Fibroblast of lung (primary cell): ENCODE results near the gene DPP10.

Experiments
- CTCF ChIP-seq, 2 donors: IDR thresholded peaks in 1 of 2; conservative IDR thresholded peaks in 1 of 2; 1 replicate in 1 of 2; 2 replicates in 1 of 2; pipeline ENCODE4 v1.5.1; 2011 to 2012; ENCODE audit warnings: low read length in 2 of 2, control low read depth in 1 of 2, inconsistent platforms in 1 of 2, low read depth in 1 of 2, mild to moderate bottlenecking in 1 of 2
- EZH2 ChIP-seq: IDR thresholded peaks from 2 replicates; pipeline ENCODE4 v1.5.1; 2012; ENCODE audit warnings: low read length, control low read depth, mild to moderate bottlenecking; ENCODE audit errors: missing control alignments

DNA sequence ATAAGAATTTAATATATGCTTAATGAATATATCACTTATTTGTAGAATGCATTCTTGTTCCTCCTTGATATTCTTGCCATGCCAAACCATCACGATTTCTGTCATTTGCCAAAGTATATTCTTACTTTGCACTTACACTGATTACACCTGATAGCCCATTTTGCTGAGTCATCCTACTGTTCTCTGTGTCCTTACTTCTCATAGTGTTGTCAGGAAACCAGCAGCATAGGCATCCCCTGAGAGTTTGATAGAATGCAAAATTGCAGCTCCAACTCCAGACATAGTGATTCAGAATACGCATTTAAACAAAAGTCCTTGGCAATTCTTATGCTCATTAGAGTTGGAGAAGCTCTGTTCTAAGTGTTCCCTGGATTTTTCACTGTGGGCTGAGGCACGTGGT, 687.1 kb downstream of the DPP10 start:
- TF ChIP-seq CTCF (conservative IDR thresholded peaks at IDR 0.05 in 1 of 2, IDR thresholded peaks at IDR 0.05 in 1 of 2; ENCODE audit: low read depth in 1 of 2, low read length in 2 of 2): no peak
- no peak for TF ChIP-seq EZH2
